IMR-90 (cell line): ENCODE results near the gene GPR84.

ENCODE experiments used
- BHLHE40 ChIP-seq: fragments of 150-350 bp; IDR thresholded peaks from 2 replicates; pipeline ENCODE4 v1.6.1; 2016; ENCODE audit warnings: mild to moderate bottlenecking, low read depth, low read length
- CEBPB ChIP-seq: IDR thresholded peaks from 2 replicates; pipeline ENCODE4 v1.6.1; 2012; ENCODE audit warnings: low read depth, low read length, improper control_type of control experiment
- CHD1 ChIP-seq: IDR thresholded peaks from 2 replicates; pipeline ENCODE4 v1.6.1; 2012; ENCODE audit warnings: low read depth, low read length, improper control_type of control experiment
- MAFK ChIP-seq: IDR thresholded peaks from 2 replicates; pipeline ENCODE4 v1.6.1; 2012; ENCODE audit warnings: low read depth, low read length, improper control_type of control experiment
- MAZ ChIP-seq: IDR thresholded peaks from 2 replicates; pipeline ENCODE4 v1.6.1; 2012; ENCODE audit warnings: low read depth, mild to moderate bottlenecking, low read length, improper control_type of control experiment, moderate library complexity, borderline replicate concordance
- MXI1 ChIP-seq: IDR thresholded peaks from 2 replicates; pipeline ENCODE4 v1.6.1; 2012; ENCODE audit warnings: low read depth, mild to moderate bottlenecking, low read length, moderate library complexity, borderline replicate concordance
- POLR2A ChIP-seq: IDR thresholded peaks from 2 replicates; pipeline ENCODE4 v1.6.1; 2012; ENCODE audit warnings: mild to moderate bottlenecking, low read depth, low read length
- RAD21 ChIP-seq: IDR thresholded peaks from 2 replicates; pipeline ENCODE4 v1.6.1; 2012; ENCODE audit warnings: low read length, improper control_type of control experiment
- RCOR1 ChIP-seq: IDR thresholded peaks from 2 replicates; pipeline ENCODE4 v1.6.1; 2012; ENCODE audit warnings: mild to moderate bottlenecking, low read length, improper control_type of control experiment; ENCODE audit not compliant: insufficient replicate concordance
- RFX5 ChIP-seq: IDR thresholded peaks from 2 replicates; pipeline ENCODE4 v1.8.0; 2012; ENCODE audit warnings: low read depth, mild to moderate bottlenecking, low read length, moderate library complexity
- SMC3 ChIP-seq: fragments of 150-350 bp; IDR thresholded peaks from 2 replicates; pipeline ENCODE4 v1.6.1; 2016; ENCODE audit warnings: low read depth, mild to moderate bottlenecking, antibody characterized with exemption, low read length, moderate library complexity
- TF ChIP-seq, protein P1 (sequence below): fragments of 150-350 bp; IDR thresholded peaks from 2 replicates; pipeline ENCODE4 v1.6.1; 2017; ENCODE audit warnings: mild to moderate bottlenecking, antibody characterized with exemption, low read length, low read depth
- TF ChIP-seq, protein P2 (sequence below): conservative IDR thresholded peaks from 2 replicates; pipeline ENCODE4 v1.5.1; 2012; ENCODE audit warnings: mild to moderate bottlenecking, low read depth, low read length, improper control_type of control experiment

DNA sequence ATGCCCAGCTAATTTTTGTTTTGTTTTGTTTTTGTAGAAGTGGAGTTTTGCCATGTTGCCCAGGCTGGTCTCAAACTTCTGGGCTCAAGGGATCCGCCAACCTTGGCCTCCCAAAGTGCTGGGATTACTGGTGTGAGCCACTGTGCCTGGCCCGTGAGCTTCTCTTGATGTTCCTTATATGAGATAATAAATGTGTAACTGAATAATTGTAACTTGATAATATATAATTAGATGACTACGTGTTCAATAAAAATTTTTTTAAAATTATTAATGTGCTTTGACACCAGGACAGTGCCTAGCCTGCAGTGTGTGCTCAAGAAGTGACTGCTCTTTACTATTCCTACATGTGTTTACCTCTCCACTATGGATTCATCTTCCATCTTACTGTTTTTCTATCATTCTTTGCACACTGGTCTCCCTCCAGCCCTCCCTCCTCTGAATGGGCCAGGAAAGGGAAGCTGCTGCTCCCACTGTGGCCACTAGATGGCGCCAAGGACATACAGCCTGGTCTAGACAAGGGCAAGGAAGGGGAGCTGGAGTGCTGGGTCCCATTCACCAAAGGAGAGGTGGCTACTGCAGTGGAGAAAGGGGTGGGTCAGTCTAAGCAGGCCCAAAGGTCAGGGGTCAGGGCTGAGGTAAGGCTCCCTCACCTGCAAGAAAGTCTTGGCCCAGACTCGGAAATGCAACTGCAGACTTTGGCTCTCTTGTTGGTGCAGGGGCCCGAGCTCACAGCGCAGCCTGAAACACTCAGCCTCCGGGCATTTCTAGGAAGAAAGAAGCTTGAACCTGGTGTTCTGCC, 34.9 kb upstream of the GPR84 start:
- TF ChIP-seq, protein P1, sequence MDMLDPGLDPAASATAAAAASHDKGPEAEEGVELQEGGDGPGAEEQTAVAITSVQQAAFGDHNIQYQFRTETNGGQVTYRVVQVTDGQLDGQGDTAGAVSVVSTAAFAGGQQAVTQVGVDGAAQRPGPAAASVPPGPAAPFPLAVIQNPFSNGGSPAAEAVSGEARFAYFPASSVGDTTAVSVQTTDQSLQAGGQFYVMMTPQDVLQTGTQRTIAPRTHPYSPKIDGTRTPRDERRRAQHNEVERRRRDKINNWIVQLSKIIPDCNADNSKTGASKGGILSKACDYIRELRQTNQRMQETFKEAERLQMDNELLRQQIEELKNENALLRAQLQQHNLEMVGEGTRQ, result no peak
- TF ChIP-seq, protein P2, sequence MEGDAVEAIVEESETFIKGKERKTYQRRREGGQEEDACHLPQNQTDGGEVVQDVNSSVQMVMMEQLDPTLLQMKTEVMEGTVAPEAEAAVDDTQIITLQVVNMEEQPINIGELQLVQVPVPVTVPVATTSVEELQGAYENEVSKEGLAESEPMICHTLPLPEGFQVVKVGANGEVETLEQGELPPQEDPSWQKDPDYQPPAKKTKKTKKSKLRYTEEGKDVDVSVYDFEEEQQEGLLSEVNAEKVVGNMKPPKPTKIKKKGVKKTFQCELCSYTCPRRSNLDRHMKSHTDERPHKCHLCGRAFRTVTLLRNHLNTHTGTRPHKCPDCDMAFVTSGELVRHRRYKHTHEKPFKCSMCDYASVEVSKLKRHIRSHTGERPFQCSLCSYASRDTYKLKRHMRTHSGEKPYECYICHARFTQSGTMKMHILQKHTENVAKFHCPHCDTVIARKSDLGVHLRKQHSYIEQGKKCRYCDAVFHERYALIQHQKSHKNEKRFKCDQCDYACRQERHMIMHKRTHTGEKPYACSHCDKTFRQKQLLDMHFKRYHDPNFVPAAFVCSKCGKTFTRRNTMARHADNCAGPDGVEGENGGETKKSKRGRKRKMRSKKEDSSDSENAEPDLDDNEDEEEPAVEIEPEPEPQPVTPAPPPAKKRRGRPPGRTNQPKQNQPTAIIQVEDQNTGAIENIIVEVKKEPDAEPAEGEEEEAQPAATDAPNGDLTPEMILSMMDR, result peak; percentile 98
- TF ChIP-seq POLR2A, result no peak
- TF ChIP-seq BHLHE40, result no peak
- TF ChIP-seq MAZ, result peak; percentile 76; the same call in 1 of the 2 replicates
- TF ChIP-seq SMC3, result peak; percentile 98
- peak; percentile 97 for TF ChIP-seq RAD21
- TF ChIP-seq MAFK, result no peak
- no peak for TF ChIP-seq MXI1
- no peak for TF ChIP-seq RFX5
- no peak; the same call in 1 of the 2 replicates for TF ChIP-seq CHD1
- no peak for TF ChIP-seq CEBPB
- no peak for TF ChIP-seq RCOR1
